Right lobe of liver (tissue), 4 donors: Measurements from ENCODE around the gene PCNX2.

Experiments used
- POLR2A ChIP-seq: fragments of 450-650 bp; IDR thresholded peaks from one replicate; pipeline ENCODE4 v1.6.1; 2017; ENCODE audit warnings: antibody characterized with exemption, mild to moderate bottlenecking
- TF ChIP-seq, protein P1 (sequence below), 4 donors: fragments of 200-600 bp in 3 of 4; fragments of 450-650 bp in 1 of 4; IDR thresholded peaks; one replicate each; pipeline versions ENCODE4 v1.5.1 to v1.8.0; 2016 to 2022; ENCODE audit warnings: antibody characterized with exemption in 4 of 4, mild to moderate bottlenecking in 2 of 4
- donor health status: DM: no; HTN: no; CAD: no.
- donor health status: DM: no; HTN: no; CAD: no.
- donor health status: DM: no; HTN: yes; CAD: no.

- TF ChIP-seq, protein P1, sequence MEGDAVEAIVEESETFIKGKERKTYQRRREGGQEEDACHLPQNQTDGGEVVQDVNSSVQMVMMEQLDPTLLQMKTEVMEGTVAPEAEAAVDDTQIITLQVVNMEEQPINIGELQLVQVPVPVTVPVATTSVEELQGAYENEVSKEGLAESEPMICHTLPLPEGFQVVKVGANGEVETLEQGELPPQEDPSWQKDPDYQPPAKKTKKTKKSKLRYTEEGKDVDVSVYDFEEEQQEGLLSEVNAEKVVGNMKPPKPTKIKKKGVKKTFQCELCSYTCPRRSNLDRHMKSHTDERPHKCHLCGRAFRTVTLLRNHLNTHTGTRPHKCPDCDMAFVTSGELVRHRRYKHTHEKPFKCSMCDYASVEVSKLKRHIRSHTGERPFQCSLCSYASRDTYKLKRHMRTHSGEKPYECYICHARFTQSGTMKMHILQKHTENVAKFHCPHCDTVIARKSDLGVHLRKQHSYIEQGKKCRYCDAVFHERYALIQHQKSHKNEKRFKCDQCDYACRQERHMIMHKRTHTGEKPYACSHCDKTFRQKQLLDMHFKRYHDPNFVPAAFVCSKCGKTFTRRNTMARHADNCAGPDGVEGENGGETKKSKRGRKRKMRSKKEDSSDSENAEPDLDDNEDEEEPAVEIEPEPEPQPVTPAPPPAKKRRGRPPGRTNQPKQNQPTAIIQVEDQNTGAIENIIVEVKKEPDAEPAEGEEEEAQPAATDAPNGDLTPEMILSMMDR (IDR thresholded peaks at IDR 0.05), result no peak
- TF ChIP-seq POLR2A, result no peak
Measured at GRCh38 chr1:233097546-233097945, 198.0 kb downstream of the PCNX2 start.
